K562 (cell line): Measurements from ENCODE around the gene DIPK1B. TPM values are rescaled to one million over a fixed set of nuclear protein-coding genes. Genes with fewer than 3 reads are reported as not detected.

Source experiments
- ATAC-seq: fragments of 200-7000 bp; cut with Tn5 transposase; 3 replicates; pipeline ENCODE4 v1.9.1; 2020; ENCODE audit warnings: moderate library complexity
- BruUV-seq: library from RNA; stranded (reverse); fragments of 400-500 nt; replicated peaks from 2 replicates; lab custom pipeline; 2021; lab: Mats Ljungman, UMichigan
- CTCF ChIA-PET: fragments of 300-600 bp; formaldehyde crosslinking; extraction: SDS; loops from one replicate; lab custom pipeline; 2021; ENCODE audit warnings: low intra/inter-chr PET ratio; lab: Yijun Ruan, JAX
- POLR2A ChIA-PET: fragments of 300-600, 350-650 bp; sonication (Branson Sonifier 250); formaldehyde crosslinking; extraction: SDS; loops from one replicate; lab custom pipeline; 2021; ENCODE audit warnings: antibody characterized with exemption, inconsistent platforms; lab: Yijun Ruan, JAX
- DNase-seq, 4 experiments: peaks; one replicate each; pipeline versions ENCODE4 v3.0.0 to v3.0.0-alpha.2; 2011 to 2018; ENCODE audit warnings: low spot score in 3 of 4, mixed read lengths in 3 of 4; ENCODE audit errors: extremely low read depth in 1 of 4
- FAIRE-seq: peaks from 2 replicates; lab custom pipeline; 2011; peaks lifted over from hg19 to GRCh38; lab: Jason Lieb, UNC
- H2AFZ ChIP-seq: 2 replicates; pipeline ENCODE4 v1.6.0; 2011; ENCODE audit warnings: low read depth, low read length, control low read depth, inconsistent platforms
- H3K27ac ChIP-seq: fragments of 200-600 bp; 3 replicates; pipeline ENCODE4 v1.8.0; 2011; ENCODE audit warnings: low read depth, mild to moderate bottlenecking, control low read depth, inconsistent platforms, low read length, moderate library complexity, mixed read lengths; ENCODE audit errors: extremely low read depth
- H3K27me3 ChIP-seq, 2 experiments: fragments of 300-600 bp in 1 of 2; 2 replicates in 1 of 2; 3 replicates in 1 of 2; pipeline versions ENCODE4 v1.6.0 to v1.8.0; 2011; ENCODE audit warnings: inconsistent platforms in 2 of 2, low read length in 2 of 2, mild to moderate bottlenecking in 1 of 2, mixed read lengths in 1 of 2, moderate library complexity in 1 of 2; ENCODE audit not compliant: control insufficient read depth in 2 of 2, insufficient read depth in 2 of 2
- H3K36me3 ChIP-seq: fragments of 300-600 bp; 3 replicates; pipeline ENCODE4 v1.8.0; 2011; ENCODE audit warnings: mild to moderate bottlenecking, low read length, inconsistent platforms; ENCODE audit not compliant: control insufficient read depth, insufficient read depth
- H3K4me1 ChIP-seq, 2 experiments: fragments of 200-600 bp in 1 of 2; replicated peaks in 1 of 2; 2 replicates in 1 of 2; 3 replicates in 1 of 2; pipeline versions ENCODE4 v1.5.1 to v1.8.0; 2011; ENCODE audit warnings: inconsistent platforms in 2 of 2, low read length in 2 of 2, mild to moderate bottlenecking in 1 of 2, mixed read lengths in 1 of 2, moderate library complexity in 1 of 2; ENCODE audit not compliant: control insufficient read depth in 2 of 2, insufficient read depth in 2 of 2
- H3K4me2 ChIP-seq: 2 replicates; pipeline ENCODE4 v1.6.1; 2011; ENCODE audit warnings: low read length, control low read depth, inconsistent platforms, mixed read lengths; ENCODE audit not compliant: insufficient read depth
- H3K4me3 ChIP-seq: fragments of 200-600 bp; sonication (generic), shearing (Covaris generic); 2 replicates; pipeline ENCODE4 v1.5.1; 2016; ENCODE audit warnings: control low read depth, inconsistent platforms
- H3K79me2 ChIP-seq: fragments of 200-600 bp; 3 replicates; pipeline ENCODE4 v1.8.0; 2011; ENCODE audit warnings: low read length, inconsistent platforms; ENCODE audit not compliant: control insufficient read depth, insufficient read depth
- H3K9ac ChIP-seq, 2 experiments: 2 replicates each; pipeline versions ENCODE4 v1.6.0 to v1.6.1; 2011; ENCODE audit warnings: low read depth in 2 of 2, low read length in 2 of 2, control low read depth in 1 of 2, inconsistent platforms in 1 of 2, mild to moderate bottlenecking in 1 of 2, mixed read lengths in 1 of 2; ENCODE audit not compliant: insufficient read depth in 1 of 2
- H3K9me1 ChIP-seq: one replicate; pipeline ENCODE4 v1.6.0; 2011; ENCODE audit warnings: inconsistent platforms, mild to moderate bottlenecking, low read length, moderate library complexity; ENCODE audit not compliant: control insufficient read depth, insufficient read depth
- H3K9me3 ChIP-seq: replicated peaks from 2 replicates; pipeline ENCODE4 v1.5.1; 2011; ENCODE audit warnings: low read depth, low read length, inconsistent platforms; ENCODE audit not compliant: control insufficient read depth, insufficient read depth
- H4K20me1 ChIP-seq: replicated peaks from 2 replicates; pipeline ENCODE4 v1.6.1; 2011; ENCODE audit warnings: low read length, inconsistent platforms, mixed read lengths; ENCODE audit not compliant: control insufficient read depth, insufficient read depth
- BCL6 ChIP-seq: fragments of 250-450 bp; sonication (Bioruptor Pico); IDR thresholded peaks from 2 replicates; pipeline ENCODE4 v1.4.0; 2020
- BCOR ChIP-seq: fragments of 450-650 bp; IDR thresholded peaks from 2 replicates; pipeline ENCODE4 v1.6.1; 2016
- CEBPG ChIP-seq, 3 experiments: fragments of 200-800 bp in 1 of 3; sonication (Bioruptor generic) in 1 of 3; sonication (generic) in 1 of 3; formaldehyde crosslinking in 1 of 3; IDR thresholded peaks in 2 of 3; conservative IDR thresholded peaks in 1 of 3; 2 replicates each; pipeline versions ENCODE4 v1.6.1 to v1.8.0; 2016 to 2022; ENCODE audit warnings: missing compliant biosample characterization in 2 of 3, missing genetic modification characterization in 2 of 3, mild to moderate bottlenecking in 1 of 3, missing genetic modification reagents in 1 of 3
- CREB1 ChIP-seq, 2 experiments: sonication (generic) in 1 of 2; formaldehyde crosslinking in 1 of 2; IDR thresholded peaks; 2 replicates each; pipeline versions ENCODE4 v1.6.1 to v1.8.0; 2012 to 2022; ENCODE audit warnings: inconsistent platforms in 1 of 2, mild to moderate bottlenecking in 1 of 2, missing genetic modification reagents in 1 of 2, moderate library complexity in 1 of 2
- CREM ChIP-seq: IDR thresholded peaks from 2 replicates; pipeline ENCODE4 v1.6.1; 2014; ENCODE audit warnings: antibody characterized with exemption, low read depth
- ELF2 ChIP-seq: fragments of 250-450 bp; sonication (Bioruptor Pico); IDR thresholded peaks from 2 replicates; pipeline ENCODE4 v1.5.0; 2021; ENCODE audit warnings: mild to moderate bottlenecking
- FIP1L1 ChIP-seq: fragments of 200-400 bp; formaldehyde crosslinking; IDR thresholded peaks from 2 replicates; pipeline ENCODE4 v1.6.1; 2018; ENCODE audit warnings: mild to moderate bottlenecking, low read depth, low read length; ENCODE audit not compliant: poor library complexity, severe bottlenecking
- GTF2E2 ChIP-seq: fragments of 200-800 bp; sonication (Bioruptor generic); IDR thresholded peaks from 2 replicates; pipeline ENCODE4 v1.6.1; 2016; ENCODE audit warnings: missing genetic modification characterization, missing compliant biosample characterization
- HEY1 ChIP-seq: fragments of 250-450 bp; sonication (Bioruptor Pico); IDR thresholded peaks from 2 replicates; pipeline ENCODE4 v1.5.0; 2020; ENCODE audit warnings: mild to moderate bottlenecking, moderate library complexity, borderline replicate concordance
- HNRNPUL1 ChIP-seq: fragments of 200-400 bp; formaldehyde crosslinking; IDR thresholded peaks from 2 replicates; pipeline ENCODE4 v1.6.1; 2017; ENCODE audit warnings: low read length
- KDM1A ChIP-seq, 2 experiments: fragments of 450-650 bp; IDR thresholded peaks; 2 replicates each; pipeline ENCODE4 v1.6.1; 2016; ENCODE audit warnings: mild to moderate bottlenecking in 2 of 2
- LEF1 ChIP-seq: fragments of 450-650 bp; IDR thresholded peaks from 2 replicates; pipeline ENCODE4 v1.6.1; 2016; ENCODE audit warnings: mild to moderate bottlenecking
- MCM7 ChIP-seq, 2 experiments: fragments of 450-650 bp; IDR thresholded peaks; 2 replicates each; pipeline ENCODE4 v1.6.1; 2016 to 2018
- PCBP1 ChIP-seq: fragments of 200-400 bp; formaldehyde crosslinking; IDR thresholded peaks from 2 replicates; pipeline ENCODE4 v1.6.1; 2018; ENCODE audit warnings: mild to moderate bottlenecking, low read depth, low read length; ENCODE audit not compliant: poor library complexity, severe bottlenecking
- POLR2G ChIP-seq: fragments of 200-400 bp; formaldehyde crosslinking; IDR thresholded peaks from 2 replicates; pipeline ENCODE4 v1.6.1; 2017; ENCODE audit warnings: low read depth, mild to moderate bottlenecking, antibody characterized with exemption, low read length, moderate library complexity
- PTBP1 ChIP-seq: fragments of 200-400 bp; formaldehyde crosslinking; IDR thresholded peaks from 2 replicates; pipeline ENCODE4 v1.6.1; 2017; ENCODE audit warnings: low read depth, low read length
- PTRF ChIP-seq: fragments of 450-650 bp; IDR thresholded peaks from 2 replicates; pipeline ENCODE4 v1.6.1; 2016; ENCODE audit warnings: mild to moderate bottlenecking, missing genetic modification characterization, missing compliant biosample characterization
- RBM22 ChIP-seq: fragments of 200-400 bp; formaldehyde crosslinking; IDR thresholded peaks from 2 replicates; pipeline ENCODE4 v1.6.1; 2018; ENCODE audit warnings: low read length, low read depth; ENCODE audit not compliant: poor library complexity, severe bottlenecking
- RNF2 ChIP-seq: sonication (generic); IDR thresholded peaks from 2 replicates; pipeline ENCODE4 v1.6.1; 2016
- SMARCB1 ChIP-seq: IDR thresholded peaks from 2 replicates; pipeline ENCODE4 v1.6.1; 2011; ENCODE audit warnings: improper control_type of control experiment, low read depth; ENCODE audit not compliant: insufficient read length
- TEAD1 ChIP-seq, 2 experiments: fragments of 450-650 bp in 1 of 2; sonication (generic) in 1 of 2; formaldehyde crosslinking; IDR thresholded peaks; 2 replicates each; pipeline versions ENCODE4 v1.4.0 to v1.8.0; 2020 to 2022; ENCODE audit warnings: mild to moderate bottlenecking in 2 of 2, missing genetic modification reagents in 1 of 2
- YY1 ChIP-seq, 3 experiments: IDR thresholded peaks; 2 replicates each; pipeline ENCODE4 v1.6.1; 2011; ENCODE audit warnings: low read length in 2 of 3, mild to moderate bottlenecking in 2 of 3, moderate library complexity in 2 of 3, borderline replicate concordance in 1 of 3, control low read depth in 1 of 3, low read depth in 1 of 3; ENCODE audit not compliant: insufficient read depth in 3 of 3, insufficient replicate concordance in 2 of 3, control insufficient read depth in 1 of 3, insufficient read length in 1 of 3; ENCODE audit errors: extremely low read depth in 1 of 3
- ZNF212 ChIP-seq: fragments of 450-650 bp; formaldehyde crosslinking; IDR thresholded peaks from 2 replicates; pipeline ENCODE4 v1.4.0; 2020; ENCODE audit warnings: mild to moderate bottlenecking
- ZNF696 ChIP-seq: fragments of 250-450 bp; sonication (Bioruptor Pico); conservative IDR thresholded peaks from 2 replicates; pipeline ENCODE4 v1.4.0; 2020; ENCODE audit warnings: mild to moderate bottlenecking, moderate library complexity
- WGBS: fragments of 100-300 bp; shearing (Covaris generic); methylation state at CpG from one replicate; pipeline ENCODE4 v1.1.6; 2016; ENCODE audit warnings: low coverage, mixed read lengths; ENCODE audit not compliant: insufficient coverage; ENCODE audit errors: missing lambda C conversion rate; 5-methylcytosine and 5-hydroxymethylcytosine counted together
- in situ Hi-C: fragments of 300-500 bp; cut with MboI; formaldehyde crosslinking; loops from 4 replicates; pipeline ENCODE4 v1.15.0; 2018; ENCODE audit warnings: inconsistent platforms, mixed read lengths
- intact Hi-C: fragments of 100-400 bp; cut with micrococcal nuclease; formaldehyde crosslinking; loops from 2 replicates; pipeline ENCODE4 v1.14.2; 2022
- polyA plus RNA-seq, 8 experiments: library from polyadenylated mRNA; depleted of rRNA in 4 of 8; stranded (reverse) in 5 of 8; unstranded in 3 of 8; fragments of >200 nt; fragmentation: Nextera tagmentation in 2 of 8; fragmentation: Illumina TruSeq in 1 of 8; extraction: Ambion mirVana in 2 of 8; extraction: Trizol in 1 of 8; gene quantifications; 2 replicates each; pipeline versions ENCODE4 v1.2.1 to v1.2.3, GENCODE V29; 2011 to 2014; ENCODE audit warnings: inconsistent platforms in 1 of 8, missing spikeins in 1 of 8
- total RNA-seq, 7 experiments: library from RNA; depleted of rRNA in 6 of 7; stranded (reverse); fragments of >200 nt in 6 of 7; fragmentation: Illumina TruSeq in 2 of 7; extraction: Trizol in 2 of 7; gene quantifications; 2 replicates each; pipeline versions ENCODE4 v1.2.1 to v1.2.3, GENCODE V29; 2011 to 2021; ENCODE audit warnings: low replicate concordance in 1 of 7

DIPK1B gene
- total and polyA plus RNA-seq, 9 of the 15 experiments (the other 6 are each of a cell fraction or from before 2014, with no cell fraction given), result 0.08 to 22.3 (median 5.9) TPM

- CTCF ChIA-PET, result no interaction called here
- in situ Hi-C loops (no loop called here), intact Hi-C loops (no loop called here)
- FAIRE-seq (no peak), DNase-seq (peak in 2 of 4 experiments; percentile 35 to 46), ATAC-seq (no peak)
- POLR2A ChIA-PET, result interaction anchor here (0.7 kb wide), 1 partner anchor 54 kb away, joined by 4 read pairs; no protein-coding TSS in a partner anchor
- BruUV-seq, result no TSS peak
- H3K4me3 ChIP-seq, result no peak overlapping the region
- H3K27me3 ChIP-seq, result no peaks in the 10 kb centered on the region
- H2AFZ ChIP-seq, result no peak overlapping the region
- 87% methylated on average over 26 of the region's 40 CpGs for WGBS
- peaks cover 89% of the 10 kb centered on the region; the same call in 2 of the 3 replicates for H3K36me3 ChIP-seq
- H3K27ac ChIP-seq, result 0 out of 3 replicates have a peak overlapping the region, but pooled peaks have one; percentile 15
- 0 out of 2 replicates have a peak, but pooled peaks cover 3% of the 10 kb centered on the region for H3K9me3 ChIP-seq
- H3K79me2 ChIP-seq, result peaks cover 57% of the 10 kb centered on the region
- H3K4me2 ChIP-seq, result peak overlapping the region; percentile 18; the same call in 1 of the 2 replicates
- H4K20me1 ChIP-seq, result peaks cover 66% of the 10 kb centered on the region
- peaks cover 2% of the 10 kb centered on the region for H3K9me1 ChIP-seq
- peaks cover 7 to 96% of the 10 kb centered on the region in 2 experiments for H3K4me1 ChIP-seq
- H3K9ac ChIP-seq, result peak overlapping the region in 1 of 2 experiments; percentile 89; a peak in 2 of 4 replicates
- TF ChIP-seq ZNF212 (CRISPR knock-in tag) (no peak), PTRF (tag) (no peak), CREB1 (IDR thresholded peaks at IDR 0.05) (no peak), CREB1 (CRISPR knock-in tag; IDR thresholded peaks at IDR 0.05) (no peak), HEY1 (no peak), YY1 (IDR thresholded peaks at IDR 0.05; ENCODE audit: borderline replicate concordance in 1 of 3, control insufficient read depth in 1 of 3, extremely low read depth in 1 of 3, insufficient read depth in 3 of 3, insufficient read length in 1 of 3, insufficient replicate concordance in 2 of 3, low read depth in 1 of 3, low read length in 2 of 3) (no peak), KDM1A (IDR thresholded peaks at IDR 0.05) (no peak), BCL6 (CRISPR knock-in tag) (no peak), RNF2 (no peak), SMARCB1 (no peak), RBM22 (peak; percentile 92), FIP1L1 (peak; percentile 84), HNRNPUL1 (no peak), MCM7 (IDR thresholded peaks at IDR 0.05) (no peak), ZNF696 (CRISPR knock-in tag) (no peak), BCOR (no peak), CEBPG (CRISPR knock-in tag; IDR thresholded peaks at IDR 0.05) (no peak), CEBPG (tag; conservative IDR thresholded peaks at IDR 0.05 in 1 of 2, IDR thresholded peaks at IDR 0.05 in 1 of 2) (no peak), POLR2G (peak; percentile 85), ELF2 (CRISPR knock-in tag) (no peak), GTF2E2 (tag) (no peak), LEF1 (no peak), PCBP1 (no peak), TEAD1 (CRISPR knock-in tag; IDR thresholded peaks at IDR 0.05) (no peak), PTBP1 (peak; percentile 17), CREM (no peak)
These were observed 44.2 kb upstream of the DIPK1B start for GRCh38 chr9:136667940-136668760.
